Activated CD8-positive, alpha-beta T cell treated with anti-CD3 and anti-CD28 coated beads, Interleukin-2, amount 10 ng/mL, durations not matched to agents 7 days and 5 days (primary cell): ENCODE data around the gene RIMKLB. TPM values are rescaled to one million over a fixed set of nuclear protein-coding genes. Genes with fewer than 3 reads are reported as not detected.
A peak's percentile ranks its signal among the peaks of the same experiment; 100 is the strongest.

Source experiments
- ATAC-seq: fragments of 150-1000 bp; cut with Tn5 transposase; one replicate; pipeline ENCODE4 v1.10.0; 2021; ENCODE audit warnings: moderate library complexity
- CTCF ChIA-PET: fragments of 350-600 bp; sonication (Branson Sonifier 250); formaldehyde crosslinking; loops from one replicate; lab custom pipeline; 2021; ENCODE audit warnings: antibody characterized with exemption; lab: Charles Lee
- POLR2A ChIA-PET: fragments of 350-600 bp; sonication (Branson Sonifier 250); formaldehyde crosslinking; loops from one replicate; lab custom pipeline; 2021; ENCODE audit warnings: antibody characterized with exemption; lab: Charles Lee
- DNase-seq: peaks from one replicate; pipeline ENCODE4 v3.0.0-alpha.2; 2020
- H3K27ac Mint-ChIP-seq: one replicate; pipeline ENCODE4 v1.8.0; 2021; ENCODE audit warnings: mild to moderate bottlenecking, mixed read lengths
- H3K27me3 Mint-ChIP-seq: one replicate; pipeline ENCODE4 v1.8.0; 2021; ENCODE audit warnings: low read depth, mixed read lengths
- H3K36me3 Mint-ChIP-seq: one replicate; pipeline ENCODE4 v1.8.0; 2021; ENCODE audit warnings: low read depth, mixed read lengths
- H3K4me1 Mint-ChIP-seq: one replicate; pipeline ENCODE4 v1.8.0; 2021; ENCODE audit warnings: low read depth, mixed read lengths
- H3K4me3 Mint-ChIP-seq: one replicate; pipeline ENCODE4 v1.8.0; 2021; ENCODE audit warnings: mild to moderate bottlenecking, mixed read lengths
- H3K9me3 Mint-ChIP-seq: one replicate; pipeline ENCODE4 v1.8.0; 2022; ENCODE audit warnings: mixed read lengths; ENCODE audit not compliant: insufficient read depth
- total RNA-seq, 2 experiments: library from RNA; stranded (reverse); gene quantifications; one replicate each; pipeline ENCODE4 v1.2.3, GENCODE V29; 2021

RIMKLB gene
- total RNA-seq, 2 experiments from 2014 or later = 7.9 to 9.0 TPM

DNA sequence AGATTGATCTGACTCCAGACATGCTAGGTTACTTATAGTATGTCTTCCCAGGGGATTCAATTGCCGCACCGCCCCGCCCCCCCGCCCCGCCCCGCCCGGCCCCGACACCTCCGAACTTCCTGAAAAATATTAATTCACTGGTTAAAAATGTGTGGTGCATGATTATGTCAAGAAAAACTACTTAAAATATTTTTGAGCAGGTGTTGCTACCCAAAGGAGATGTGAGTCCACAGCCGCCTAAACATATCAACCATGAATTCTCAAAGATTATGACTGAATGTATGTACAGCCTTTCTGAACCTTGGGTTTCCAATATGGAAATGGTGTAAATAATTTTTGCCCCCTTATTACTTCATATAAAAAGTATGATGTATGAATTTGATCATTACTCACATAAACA is 2.7 kb upstream of the RIMKLB start:
- Mint-ChIP-seq H3K9me3 (no peaks in the 10 kb centered on the region), H3K4me1 (peaks cover 20% of the 10 kb centered on the region), H3K4me3 (no peak overlapping the region), H3K27me3 (peaks cover 30% of the 10 kb centered on the region), H3K27ac (no peak overlapping the region), H3K36me3 (peaks cover 2% of the 10 kb centered on the region)
- no peak for DNase-seq
- POLR2A ChIA-PET = no interaction called here
- CTCF ChIA-PET = interaction anchor here (1.2 kb wide), 1 partner anchor 14 kb away, joined by 4 read pairs; no protein-coding TSS in a partner anchor
- ATAC-seq = no peak

DNA sequence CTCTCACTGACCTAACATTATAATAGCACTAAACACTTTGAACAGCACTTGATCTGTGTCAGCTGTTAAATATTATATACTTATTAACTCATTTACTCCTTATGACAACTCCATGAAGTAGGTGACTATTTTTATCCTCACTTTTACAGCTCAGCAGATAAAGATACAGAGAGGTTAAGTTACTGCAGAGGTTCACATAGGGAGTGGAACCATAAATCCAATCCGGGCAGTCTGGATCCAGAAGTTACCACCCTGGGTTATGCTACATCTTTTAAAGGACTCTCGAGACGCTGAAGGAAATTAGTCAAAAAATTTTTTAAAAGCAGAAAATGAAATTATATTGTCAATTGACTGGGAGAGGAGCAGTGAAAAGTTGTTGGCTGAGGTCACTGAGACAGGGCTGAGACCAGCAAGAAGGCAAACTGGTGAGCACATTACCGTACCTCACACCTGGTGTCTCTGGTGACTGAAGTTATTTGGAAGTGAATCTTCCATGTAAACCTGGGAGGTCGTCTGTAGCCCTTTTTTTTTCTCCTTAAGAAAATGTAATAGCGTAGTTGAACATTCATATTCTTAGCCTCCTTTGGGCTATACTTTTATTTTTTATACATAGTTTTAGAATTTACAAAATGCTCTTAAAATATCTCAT is 1.2 kb upstream of the RIMKLB start:
- Mint-ChIP-seq H3K36me3 (peaks cover 4% of the 10 kb centered on the region), H3K4me1 (peaks cover 20% of the 10 kb centered on the region), H3K27me3 (peaks cover 29% of the 10 kb centered on the region), H3K4me3 (peak overlapping the region; percentile 91), H3K27ac (no peak overlapping the region), H3K9me3 (no peaks in the 10 kb centered on the region)
- ChIA-PET CTCF (interaction anchor here (0.6 kb wide), 1 partner anchor 39 kb away, joined by 3 read pairs; no protein-coding TSS in a partner anchor), POLR2A (no interaction called here)
- no peak for ATAC-seq
- no peak for DNase-seq

DNA sequence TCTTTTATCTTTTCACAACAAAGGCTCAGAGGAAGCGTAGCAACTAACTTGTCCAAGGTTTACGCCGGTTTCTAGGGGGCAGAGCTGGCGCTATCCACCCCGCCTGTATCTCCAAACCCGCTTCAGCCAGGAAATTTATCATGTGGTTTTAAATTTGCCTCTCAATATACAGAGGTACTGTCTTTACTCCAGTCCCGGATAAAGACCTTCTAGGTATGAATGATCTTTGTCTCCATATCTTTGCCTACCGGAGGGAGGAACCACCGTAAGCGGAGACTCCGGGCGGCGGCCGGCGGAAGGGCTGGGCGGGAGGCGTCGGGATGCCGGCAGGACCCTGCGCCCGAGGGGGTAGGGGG is 693 bp upstream of the RIMKLB start:
- H3K27me3 Mint-ChIP-seq = peaks cover 24% of the 10 kb centered on the region
- peaks cover 4% of the 10 kb centered on the region for H3K36me3 Mint-ChIP-seq
- peak overlapping the region; percentile 91 for H3K4me3 Mint-ChIP-seq
- POLR2A ChIA-PET = no interaction called here
- H3K9me3 Mint-ChIP-seq = no peaks in the 10 kb centered on the region
- H3K4me1 Mint-ChIP-seq = peaks cover 20% of the 10 kb centered on the region
- ATAC-seq = peak; percentile 25
- CTCF ChIA-PET = no interaction called here
- peak overlapping the region; percentile 46 for H3K27ac Mint-ChIP-seq
- peak; percentile 37 for DNase-seq

DNA sequence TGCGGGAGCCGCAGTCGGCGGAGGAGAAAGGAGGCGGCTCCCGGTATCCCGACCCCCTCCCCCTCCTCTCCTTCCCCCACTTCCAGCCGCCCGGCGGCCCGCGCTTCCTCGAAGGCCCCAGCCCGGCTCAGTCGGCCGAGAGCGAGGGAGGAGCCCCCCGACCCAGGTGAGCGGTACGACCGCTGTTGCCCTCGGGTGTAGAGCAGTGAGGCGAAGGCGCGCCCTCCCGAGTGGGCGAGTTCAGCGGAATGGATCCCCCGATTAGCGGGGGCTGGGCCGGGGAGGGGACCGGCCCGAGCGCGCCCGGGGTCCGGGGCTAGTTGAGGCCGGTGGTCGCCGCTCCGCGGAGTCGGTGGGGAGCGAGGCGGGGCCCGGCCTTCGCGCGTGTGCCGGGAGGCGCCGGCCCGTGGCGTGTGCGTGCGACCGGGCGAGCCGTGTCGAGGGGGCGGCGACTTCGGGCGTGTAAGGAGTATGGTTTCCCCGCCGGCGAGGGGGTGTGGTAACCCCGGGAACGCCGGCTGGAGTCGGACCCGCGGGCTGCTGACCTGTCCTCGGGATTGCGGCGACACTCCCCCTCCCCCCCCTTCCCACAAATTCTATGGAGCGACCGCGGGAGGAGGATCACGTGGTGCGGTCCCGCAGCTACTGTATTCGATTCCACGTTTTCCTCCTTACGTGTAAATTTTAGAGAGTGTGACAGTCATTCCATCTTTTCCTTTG is 501 bp downstream of the RIMKLB start:
- POLR2A ChIA-PET = no interaction called here
- H3K36me3 Mint-ChIP-seq = peaks cover 4% of the 10 kb centered on the region
- H3K9me3 Mint-ChIP-seq = no peaks in the 10 kb centered on the region

DNA sequence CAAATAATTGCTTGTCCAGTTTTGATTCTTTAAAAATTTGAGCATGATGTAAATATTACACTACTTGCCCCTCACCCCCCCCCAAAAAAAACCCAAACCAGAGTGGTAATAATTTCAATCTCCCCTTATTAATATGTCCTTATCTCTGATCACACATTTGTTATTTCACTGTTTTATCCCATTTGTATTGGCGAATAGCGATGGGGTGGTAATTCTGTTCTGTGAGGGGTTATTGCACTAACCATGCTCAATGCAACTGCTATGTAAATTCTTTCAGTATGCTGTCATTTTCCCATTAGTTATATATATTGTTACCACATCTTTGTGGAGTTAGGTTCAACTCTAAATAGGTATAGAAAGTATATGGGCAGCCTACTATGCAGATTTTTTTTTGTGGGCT is 1.1 kb downstream of the RIMKLB start:
- POLR2A ChIA-PET = no interaction called here
- Mint-ChIP-seq H3K36me3 (peaks cover 4% of the 10 kb centered on the region), H3K4me3 (peak overlapping the region; percentile 91), H3K9me3 (no peaks in the 10 kb centered on the region), H3K27me3 (peaks cover 22% of the 10 kb centered on the region), H3K4me1 (peaks cover 20% of the 10 kb centered on the region), H3K27ac (peak overlapping the region; percentile 41)
- DNase-seq = no peak
- CTCF ChIA-PET = no interaction called here
- ATAC-seq = no peak

More for the DNA sequence above, 501 bp downstream of the RIMKLB start:
- ATAC-seq (peak; percentile 57), DNase-seq (peak; percentile 52)
- Mint-ChIP-seq H3K27me3 (peaks cover 22% of the 10 kb centered on the region), H3K27ac (peak overlapping the region; percentile 90), H3K4me1 (peaks cover 20% of the 10 kb centered on the region), H3K4me3 (peak overlapping the region; percentile 91)
- CTCF ChIA-PET = no interaction called here

DNA sequence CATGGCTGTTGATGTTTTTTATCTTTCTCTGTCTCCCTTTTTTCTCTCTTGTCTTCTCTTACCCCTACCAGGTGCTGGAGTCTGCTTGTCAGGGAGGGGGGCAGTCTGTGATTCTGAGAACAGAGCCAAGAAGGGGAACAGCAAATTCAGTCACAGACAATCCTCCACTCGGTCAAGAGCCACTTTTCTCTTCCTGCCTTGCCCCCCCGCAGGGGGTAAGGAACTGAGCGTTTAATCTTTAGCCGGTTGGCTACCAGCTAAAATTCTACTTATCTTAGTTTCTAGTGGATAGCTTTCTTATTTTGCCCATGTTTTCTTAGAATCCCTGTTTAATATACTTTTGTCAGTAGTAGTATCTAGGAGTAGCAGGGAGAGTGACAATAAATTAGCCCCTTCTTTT is 1.9 kb downstream of the RIMKLB start:
- ChIA-PET POLR2A (no interaction called here), CTCF (interaction anchor here (0.7 to 0.9 kb wide), 3 partner anchors 18 to 191 kb away, joined by 3 to 5 read pairs (median 3); no protein-coding TSS in a partner anchor)
- Mint-ChIP-seq H3K27me3 (peaks cover 22% of the 10 kb centered on the region), H3K9me3 (no peaks in the 10 kb centered on the region), H3K27ac (no peak overlapping the region), H3K4me1 (peaks cover 20% of the 10 kb centered on the region), H3K36me3 (peaks cover 4% of the 10 kb centered on the region), H3K4me3 (peak overlapping the region; percentile 47)
- ATAC-seq (no peak), DNase-seq (no peak)

DNA sequence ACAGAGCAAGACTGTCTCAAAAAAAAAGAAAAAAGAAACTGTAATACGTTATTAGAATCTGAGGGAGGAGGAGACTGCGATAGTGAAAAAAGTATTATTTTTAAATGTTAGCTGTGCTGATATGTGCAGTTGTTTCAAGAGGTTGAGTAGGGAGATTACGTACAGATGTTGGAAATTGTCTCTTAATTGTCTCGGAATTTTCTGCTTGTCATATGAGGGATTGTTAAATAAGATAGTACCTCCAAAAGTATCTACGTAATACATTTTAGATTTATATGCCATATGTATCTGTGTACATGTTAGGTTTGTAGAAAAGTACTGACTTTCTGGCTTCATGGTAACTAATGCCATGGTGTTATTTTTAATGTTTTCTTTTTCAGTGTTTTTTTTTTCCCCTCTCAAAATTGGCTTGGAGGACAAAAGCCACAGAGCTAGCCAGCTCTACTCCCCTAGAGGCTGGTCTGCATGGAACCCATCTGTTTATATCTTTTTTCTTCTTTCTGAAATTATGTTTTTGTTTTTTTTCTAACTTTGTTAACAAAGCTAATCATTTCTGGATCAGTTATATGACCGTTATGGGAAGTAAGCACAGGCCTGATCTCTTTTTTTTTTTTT is 3.4 kb downstream of the RIMKLB start:
- DNase-seq (no peak), ATAC-seq (no peak)
- H3K27me3 Mint-ChIP-seq = peaks cover 20% of the 10 kb centered on the region
- H3K27ac Mint-ChIP-seq = no peak overlapping the region
- H3K4me3 Mint-ChIP-seq = no peak overlapping the region
- H3K4me1 Mint-ChIP-seq = peaks cover 20% of the 10 kb centered on the region
- H3K9me3 Mint-ChIP-seq = no peaks in the 10 kb centered on the region
- peaks cover 4% of the 10 kb centered on the region for H3K36me3 Mint-ChIP-seq
- CTCF ChIA-PET = interaction anchor here (1.4 to 2.2 kb wide), 2 partner anchors 157 to 349 kb away, joined by 3 to 12 read pairs; no protein-coding TSS in a partner anchor
- POLR2A ChIA-PET = no interaction called here

DNA sequence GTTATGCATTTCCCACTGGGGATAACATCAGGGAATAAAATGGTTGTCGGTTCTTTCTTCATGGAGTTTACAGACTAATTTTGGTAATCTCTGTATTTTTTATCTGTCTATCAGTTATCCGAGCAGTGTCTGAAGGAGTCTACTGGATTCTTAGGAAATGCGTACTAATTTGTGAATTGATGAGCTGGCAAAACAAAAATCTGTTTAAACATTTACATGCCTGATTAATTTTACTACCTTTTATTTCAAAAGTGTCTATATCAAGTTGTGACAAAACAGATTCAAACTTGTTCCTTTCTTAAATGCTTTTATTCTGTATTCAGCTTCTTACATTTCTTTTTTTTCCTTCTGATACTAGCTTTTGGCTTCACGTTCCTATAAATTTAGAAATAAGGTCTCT is 4.4 kb downstream of the RIMKLB start:
- H3K27ac Mint-ChIP-seq = no peak overlapping the region
- peaks cover 4% of the 10 kb centered on the region for H3K36me3 Mint-ChIP-seq
- POLR2A ChIA-PET = no interaction called here
- H3K27me3 Mint-ChIP-seq = peaks cover 15% of the 10 kb centered on the region
- H3K4me3 Mint-ChIP-seq = no peak overlapping the region
- no peaks in the 10 kb centered on the region for H3K9me3 Mint-ChIP-seq
- no peak for ATAC-seq
- H3K4me1 Mint-ChIP-seq = peaks cover 11% of the 10 kb centered on the region
- CTCF ChIA-PET = interaction anchor here (1.4 to 2.2 kb wide), 2 partner anchors 158 to 348 kb away, joined by 3 to 12 read pairs; no protein-coding TSS in a partner anchor
- no peak for DNase-seq

DNA sequence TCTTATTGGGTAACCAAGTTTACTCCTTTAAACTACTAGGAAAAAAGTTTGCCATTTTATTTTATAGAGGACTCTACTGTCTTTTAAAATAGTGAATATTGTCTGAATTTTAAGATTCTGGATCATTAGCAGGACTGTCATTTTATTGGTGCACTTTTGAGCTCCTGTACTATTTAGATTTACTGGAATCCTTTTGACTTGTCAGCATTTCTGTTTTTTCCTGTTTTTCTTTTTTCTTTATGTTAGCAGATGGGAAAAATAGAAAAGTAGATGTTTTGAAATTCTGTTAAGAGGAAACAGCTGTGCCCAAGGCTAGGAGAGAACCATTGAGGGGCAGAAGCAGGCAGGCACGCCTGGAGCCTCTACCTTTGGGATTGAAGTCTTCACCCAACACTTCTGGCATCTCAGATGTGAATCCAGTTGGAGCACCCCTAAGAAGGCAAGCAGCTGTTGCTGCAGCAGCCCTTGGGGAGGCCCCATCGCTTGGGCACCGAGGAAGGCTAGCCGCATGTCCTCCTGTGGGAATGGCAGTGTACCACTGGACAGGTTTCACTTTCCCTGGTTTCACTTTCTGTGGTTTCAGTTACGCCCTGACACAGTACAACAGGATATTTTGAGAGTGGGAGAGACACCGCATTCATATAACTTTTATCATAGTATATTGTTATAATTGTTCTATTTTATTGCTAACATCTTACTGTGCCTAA is 11.5 kb downstream of the RIMKLB start:
- Mint-ChIP-seq H3K27ac (no peak overlapping the region), H3K4me3 (no peak overlapping the region), H3K36me3 (no peaks in the 10 kb centered on the region), H3K27me3 (no peaks in the 10 kb centered on the region), H3K9me3 (no peaks in the 10 kb centered on the region), H3K4me1 (peaks cover 5% of the 10 kb centered on the region)
- ChIA-PET POLR2A (no interaction called here), CTCF (interaction anchor here (1.2 kb wide), 1 partner anchor 28 kb away, joined by 4 read pairs; no protein-coding TSS in a partner anchor)
- DNase-seq = no peak
- ATAC-seq = no peak

GRCh38 chr12:8712572-8712971 is 14.8 kb downstream of the RIMKLB start:
- no peak overlapping the region for H3K4me3 Mint-ChIP-seq
- no peaks in the 10 kb centered on the region for H3K9me3 Mint-ChIP-seq
- POLR2A ChIA-PET = no interaction called here
- no peaks in the 10 kb centered on the region for H3K27me3 Mint-ChIP-seq
- DNase-seq = no peak
- no peak for ATAC-seq
- no peaks in the 10 kb centered on the region for H3K36me3 Mint-ChIP-seq
- H3K4me1 Mint-ChIP-seq = peaks cover 5% of the 10 kb centered on the region
- CTCF ChIA-PET = no interaction called here
- no peak overlapping the region for H3K27ac Mint-ChIP-seq

GRCh38 chr12:8722286-8722800 is 24.6 kb downstream of the RIMKLB start:
- ATAC-seq = no peak
- Mint-ChIP-seq H3K4me1 (no peaks in the 10 kb centered on the region), H3K27me3 (no peaks in the 10 kb centered on the region), H3K9me3 (no peaks in the 10 kb centered on the region), H3K36me3 (no peaks in the 10 kb centered on the region), H3K27ac (no peak overlapping the region), H3K4me3 (no peak overlapping the region)
- ChIA-PET POLR2A (no interaction called here), CTCF (interaction anchor here (1.4 kb wide), 1 partner anchor 178 kb away, joined by 4 read pairs; no protein-coding TSS in a partner anchor)
- no peak for DNase-seq
